ENCODE data around the gene SLC25A23.

DNA sequence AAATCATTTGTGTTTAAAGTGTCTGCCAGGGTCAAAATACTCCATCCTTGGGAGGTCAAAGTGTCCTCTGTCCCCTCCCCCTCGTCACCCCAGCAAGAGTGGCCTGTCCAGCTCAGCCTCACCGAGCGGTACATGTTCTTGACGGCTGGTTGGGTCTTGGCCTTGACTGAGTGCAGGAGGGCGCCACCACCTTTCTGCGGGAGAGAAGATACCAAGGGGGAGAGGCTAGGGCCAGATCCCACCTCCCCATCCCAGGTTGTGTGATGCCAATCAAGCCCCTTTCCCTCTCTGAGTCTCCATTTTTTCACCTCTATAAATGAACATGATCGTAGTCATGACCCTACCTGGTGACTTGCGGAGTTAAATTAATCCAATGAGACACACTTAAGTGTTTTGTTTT lies 10.6 kb upstream of the SLC25A23 start:
- TF ChIP-seq, protein P1, sequence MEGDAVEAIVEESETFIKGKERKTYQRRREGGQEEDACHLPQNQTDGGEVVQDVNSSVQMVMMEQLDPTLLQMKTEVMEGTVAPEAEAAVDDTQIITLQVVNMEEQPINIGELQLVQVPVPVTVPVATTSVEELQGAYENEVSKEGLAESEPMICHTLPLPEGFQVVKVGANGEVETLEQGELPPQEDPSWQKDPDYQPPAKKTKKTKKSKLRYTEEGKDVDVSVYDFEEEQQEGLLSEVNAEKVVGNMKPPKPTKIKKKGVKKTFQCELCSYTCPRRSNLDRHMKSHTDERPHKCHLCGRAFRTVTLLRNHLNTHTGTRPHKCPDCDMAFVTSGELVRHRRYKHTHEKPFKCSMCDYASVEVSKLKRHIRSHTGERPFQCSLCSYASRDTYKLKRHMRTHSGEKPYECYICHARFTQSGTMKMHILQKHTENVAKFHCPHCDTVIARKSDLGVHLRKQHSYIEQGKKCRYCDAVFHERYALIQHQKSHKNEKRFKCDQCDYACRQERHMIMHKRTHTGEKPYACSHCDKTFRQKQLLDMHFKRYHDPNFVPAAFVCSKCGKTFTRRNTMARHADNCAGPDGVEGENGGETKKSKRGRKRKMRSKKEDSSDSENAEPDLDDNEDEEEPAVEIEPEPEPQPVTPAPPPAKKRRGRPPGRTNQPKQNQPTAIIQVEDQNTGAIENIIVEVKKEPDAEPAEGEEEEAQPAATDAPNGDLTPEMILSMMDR (conservative IDR thresholded peaks at IDR 0.05; ENCODE audit: low read depth, low read length), result no peak
- TF ChIP-seq FOS (IDR thresholded peaks at IDR 0.05; ENCODE audit: low read depth, low read length) (no peak), RFX5 (IDR thresholded peaks at IDR 0.05; ENCODE audit: low read depth, low read length) (no peak), CHD1 (IDR thresholded peaks at IDR 0.05; ENCODE audit: low read depth, low read length) (no peak), CEBPB (IDR thresholded peaks at IDR 0.05; ENCODE audit: low read depth, low read length) (no peak), RCOR1 (IDR thresholded peaks at IDR 0.05; ENCODE audit: insufficient replicate concordance, low read length) (no peak), MAFK (IDR thresholded peaks at IDR 0.05; ENCODE audit: low read depth, low read length) (no peak), POLR2A (IDR thresholded peaks at IDR 0.05; ENCODE audit: low read depth, low read length) (no peak), BHLHE40 (IDR thresholded peaks at IDR 0.05; ENCODE audit: low read depth, low read length) (no peak)
- TF ChIP-seq, protein P2, sequence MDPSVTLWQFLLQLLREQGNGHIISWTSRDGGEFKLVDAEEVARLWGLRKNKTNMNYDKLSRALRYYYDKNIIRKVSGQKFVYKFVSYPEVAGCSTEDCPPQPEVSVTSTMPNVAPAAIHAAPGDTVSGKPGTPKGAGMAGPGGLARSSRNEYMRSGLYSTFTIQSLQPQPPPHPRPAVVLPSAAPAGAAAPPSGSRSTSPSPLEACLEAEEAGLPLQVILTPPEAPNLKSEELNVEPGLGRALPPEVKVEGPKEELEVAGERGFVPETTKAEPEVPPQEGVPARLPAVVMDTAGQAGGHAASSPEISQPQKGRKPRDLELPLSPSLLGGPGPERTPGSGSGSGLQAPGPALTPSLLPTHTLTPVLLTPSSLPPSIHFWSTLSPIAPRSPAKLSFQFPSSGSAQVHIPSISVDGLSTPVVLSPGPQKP (IDR thresholded peaks at IDR 0.05; ENCODE audit: borderline replicate concordance, low read depth, low read length), result no peak
